HG03354 (cell line): ENCODE results near the gene AQP2.
A peak's percentile ranks its signal among the peaks of the same experiment; 100 is the strongest.

ENCODE experiments used
- ATAC-seq: cut with Tn5 transposase; IDR thresholded peaks from one replicate; pipeline ENCODE4 v1.9.1; 2021; ENCODE audit warnings: mild to moderate bottlenecking; ENCODE audit not compliant: unreplicated experiment, poor library complexity, severe bottlenecking

The AQP2 gene

GRCh38 chr12:49937639-49938300 is 12.8 kb upstream of the AQP2 start:
- ATAC-seq: no peak

- no peak for ATAC-seq
Measured at GRCh38 chr12:49939307-49939706, 11.2 kb upstream of the AQP2 start.

GRCh38 chr12:49939707-49940106 is 10.8 kb upstream of the AQP2 start:
- no peak for ATAC-seq

GRCh38 chr12:49941556-49942511 is 8.7 kb upstream of the AQP2 start:
- no peak for ATAC-seq

GRCh38 chr12:49942512-49942893 is 8.0 kb upstream of the AQP2 start:
- ATAC-seq: no peak

- ATAC-seq: no peak
Measured at GRCh38 chr12:49942921-49943624, 7.5 kb upstream of the AQP2 start.

GRCh38 chr12:49943625-49943960 is 6.9 kb upstream of the AQP2 start:
- ATAC-seq: no peak

- ATAC-seq: no peak
Measured at GRCh38 chr12:49944046-49944445, 6.5 kb upstream of the AQP2 start.

GRCh38 chr12:49944718-49945117 is 5.8 kb upstream of the AQP2 start:
- no peak for ATAC-seq

GRCh38 chr12:49945394-49946080 is 5.0 kb upstream of the AQP2 start:
- peak; percentile 83 for ATAC-seq

- ATAC-seq: no peak
Measured at GRCh38 chr12:49946086-49946485, 4.5 kb upstream of the AQP2 start.

- ATAC-seq: no peak
Measured at GRCh38 chr12:49946497-49946896, 4.0 kb upstream of the AQP2 start.

- ATAC-seq: no peak
Measured at GRCh38 chr12:49947593-49948226, 2.8 kb upstream of the AQP2 start.

GRCh38 chr12:49948866-49949845 is 1.4 kb upstream of the AQP2 start:
- no peak for ATAC-seq

GRCh38 chr12:49949866-49950265 is 671 bp upstream of the AQP2 start:
- ATAC-seq: no peak

GRCh38 chr12:49951411-49952240 is 1.1 kb downstream of the AQP2 start:
- ATAC-seq: no peak

GRCh38 chr12:49952391-49953055 is 2.0 kb downstream of the AQP2 start:
- ATAC-seq: no peak
